NCI-H2029 (cell line): ENCODE measurements around the gene ERBB4.

ENCODE experiments used
- DNase-seq: peaks from one replicate; lab custom pipeline; 2025; lab: John Stamatoyannopoulos, UW

Gene ERBB4

DNA sequence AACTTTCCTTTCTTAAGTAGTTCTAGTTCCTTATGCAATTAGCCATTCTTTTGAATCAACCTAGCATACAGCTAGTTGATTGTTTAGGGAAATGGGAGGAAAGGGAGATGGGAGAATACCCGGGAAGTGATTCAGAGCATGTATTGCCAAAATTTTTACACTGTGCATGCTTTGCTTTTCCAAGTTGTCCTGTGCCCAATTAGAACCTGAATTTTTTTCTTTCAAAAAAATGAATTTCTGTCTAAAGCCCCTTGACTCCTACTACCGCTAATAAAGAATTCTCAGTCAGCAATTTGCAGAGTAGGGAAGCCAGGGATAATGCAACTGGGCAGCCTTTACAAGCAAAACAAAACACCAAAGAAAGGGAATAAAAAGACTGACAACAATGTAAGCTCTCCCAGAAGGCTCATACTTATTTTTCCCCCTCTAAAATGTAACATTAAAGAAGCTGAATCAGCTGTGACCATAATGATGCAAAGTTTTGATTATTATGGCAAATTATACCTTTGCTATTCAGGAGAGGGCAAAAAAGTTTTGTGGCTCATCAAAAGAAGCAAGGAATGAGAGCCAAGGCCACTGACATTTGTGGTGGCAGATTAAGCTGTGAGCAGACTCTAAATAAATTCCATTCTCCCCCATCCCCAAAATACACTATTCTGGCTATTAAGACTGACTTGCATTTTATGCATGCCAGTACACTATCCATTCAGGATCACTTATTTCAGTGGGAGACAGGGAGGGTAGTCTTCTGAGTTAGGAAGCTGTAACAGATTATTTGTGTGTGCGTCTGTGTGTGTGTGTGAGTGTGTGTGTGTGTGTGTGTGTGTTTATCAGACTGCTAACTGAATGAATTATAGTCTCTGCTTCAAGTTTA, 174.3 kb downstream of the ERBB4 start:
- no peak for DNase-seq

DNA sequence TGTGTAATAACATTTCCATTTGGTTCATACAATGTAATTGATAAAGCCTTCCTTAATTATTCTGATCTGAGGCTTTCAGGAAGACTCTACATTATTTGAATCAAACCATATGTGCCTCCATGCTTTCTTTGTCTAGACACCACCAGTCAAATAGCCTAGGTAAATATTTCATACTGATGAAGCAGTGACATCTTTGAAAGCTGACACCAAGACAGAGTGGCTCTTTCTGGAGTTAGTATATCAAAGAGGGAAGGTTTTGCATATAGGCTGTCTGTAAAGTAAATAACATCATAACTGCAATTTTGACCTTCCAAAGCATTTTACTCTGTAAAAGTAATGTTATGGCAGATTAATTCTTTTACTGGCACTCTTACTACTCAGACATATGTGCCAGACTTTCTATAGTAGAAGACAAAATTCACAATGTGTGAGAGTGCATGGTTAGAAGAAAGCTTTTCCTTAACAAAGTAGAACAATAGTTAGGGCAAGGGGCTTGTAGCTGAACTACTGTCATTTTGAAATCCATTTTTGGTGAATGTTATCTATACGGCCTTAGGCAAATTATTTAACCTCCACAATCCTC, 177.3 kb downstream of the ERBB4 start:
- DNase-seq = no peak

DNA sequence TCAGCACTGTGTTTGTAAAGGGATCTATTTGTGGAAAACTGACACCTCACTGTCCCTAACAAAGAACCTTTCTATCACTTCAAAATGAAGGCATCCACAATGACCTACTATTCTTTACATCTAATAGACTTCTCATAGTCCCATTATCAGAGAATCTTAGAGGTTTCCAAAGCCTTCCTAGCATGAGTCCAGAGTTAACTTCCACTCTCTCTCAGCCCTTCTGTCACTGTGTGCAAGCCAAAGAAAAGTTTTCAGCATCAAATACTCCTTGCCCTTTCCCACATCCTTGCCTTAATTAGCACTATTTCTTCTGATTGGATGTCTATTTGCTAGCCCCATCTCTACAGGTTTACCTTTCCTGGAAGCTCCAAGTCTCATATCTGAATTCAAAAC, 178.5 kb downstream of the ERBB4 start:
- DNase-seq = no peak

DNA sequence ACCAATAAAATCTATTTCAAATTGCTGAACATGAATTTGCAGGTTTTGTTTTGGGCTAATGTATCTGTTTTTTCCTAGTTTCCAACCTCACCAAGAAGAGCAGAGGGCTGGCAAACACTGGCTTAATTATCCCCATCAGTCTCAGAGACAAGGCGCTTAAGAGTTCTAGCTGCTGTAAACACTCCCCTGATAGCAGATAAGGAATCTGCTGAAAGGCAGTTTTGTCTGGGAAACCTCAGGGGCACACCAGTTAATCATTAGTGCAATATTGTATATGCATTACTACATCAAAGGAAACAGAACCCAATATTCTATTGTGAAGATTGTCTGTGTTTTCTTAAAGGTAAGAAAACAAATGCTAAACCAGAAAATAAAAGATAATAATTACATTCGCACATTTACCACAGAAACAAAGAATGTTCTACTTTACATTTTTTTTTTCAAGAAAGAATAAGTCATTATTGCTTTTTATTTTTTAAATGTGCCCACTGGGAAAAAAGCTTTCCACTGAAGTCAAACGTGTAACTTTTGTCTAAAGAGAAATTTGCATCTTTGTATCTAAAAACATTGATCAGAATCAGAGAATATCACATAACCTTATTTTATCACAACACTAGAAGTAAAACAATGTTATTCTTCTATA, 179.1 kb downstream of the ERBB4 start:
- DNase-seq = no peak

DNA sequence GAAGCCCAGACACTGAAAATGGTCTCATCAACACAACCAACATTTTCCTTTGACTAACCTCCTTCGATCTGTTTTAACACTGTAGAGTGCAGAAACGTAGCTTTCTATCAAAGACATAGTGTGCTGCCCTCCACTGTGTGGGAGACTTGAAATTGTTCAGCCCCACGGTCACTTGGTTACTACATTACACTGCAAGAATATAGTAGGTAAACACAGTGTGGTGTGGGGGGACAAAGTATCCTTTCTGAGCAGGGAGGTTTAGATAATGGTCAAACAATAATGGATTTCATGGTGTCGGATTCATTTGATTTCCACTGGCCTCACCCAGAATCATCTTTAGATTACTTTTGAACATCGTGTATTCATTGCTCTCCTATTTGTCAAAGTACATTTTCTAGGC, 181.0 kb downstream of the ERBB4 start:
- no peak for DNase-seq

DNA sequence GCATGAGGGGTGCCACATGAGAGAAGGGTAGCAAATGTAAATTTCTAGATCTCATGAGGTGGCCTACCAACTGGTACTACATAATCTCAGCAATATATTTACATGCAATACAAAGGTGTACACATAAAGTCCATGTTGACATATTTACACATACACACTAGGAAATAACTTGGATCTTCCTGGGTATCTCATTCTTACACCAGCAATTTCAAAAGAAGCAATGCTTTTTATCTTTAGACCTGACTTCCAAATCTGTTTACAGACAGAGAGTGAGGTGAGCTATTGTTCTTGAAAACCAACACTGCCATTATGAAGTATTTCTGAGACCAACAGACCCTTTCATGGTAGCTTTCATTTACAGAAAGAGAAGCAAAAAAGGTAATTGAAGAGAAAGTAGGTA, 184.2 kb downstream of the ERBB4 start:
- DNase-seq = no peak

DNA sequence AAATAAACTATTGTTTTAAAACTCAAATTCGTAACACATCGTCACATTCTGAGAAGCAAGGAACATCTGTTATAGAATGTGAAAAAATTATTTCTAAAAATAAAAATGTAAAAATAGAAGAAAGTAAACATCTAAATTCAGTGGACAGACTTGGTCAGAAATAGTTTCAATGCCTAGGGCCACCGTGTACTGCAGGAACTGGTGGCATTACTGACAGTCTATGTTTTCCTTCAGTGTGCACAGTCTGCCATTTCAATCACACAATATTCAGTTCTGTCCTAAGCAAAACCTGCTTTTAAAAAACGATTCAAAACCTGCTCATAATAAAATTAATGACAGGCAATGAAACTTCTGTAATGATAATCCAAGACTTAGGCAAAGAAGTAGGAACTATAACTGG, 190.1 kb downstream of the ERBB4 start:
- DNase-seq = no peak

DNA sequence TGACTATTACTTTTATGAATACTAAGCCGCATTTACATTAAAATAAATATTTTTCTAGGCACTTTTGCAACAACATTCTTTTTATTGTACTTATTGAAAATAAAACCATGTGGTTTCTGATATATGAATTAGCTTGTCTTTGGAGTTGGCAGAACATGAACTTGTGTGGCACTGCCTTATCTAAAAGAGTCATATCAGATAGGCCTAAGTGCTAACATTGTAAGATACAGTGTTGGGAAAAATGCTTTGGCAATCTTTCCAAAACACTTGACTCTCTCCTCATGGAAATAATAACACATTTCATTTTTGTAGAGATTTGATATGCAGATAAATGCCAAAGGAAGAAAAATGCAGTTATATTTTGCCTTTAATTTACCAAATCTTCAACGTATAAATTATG, 191.7 kb downstream of the ERBB4 start:
- no peak for DNase-seq

DNA sequence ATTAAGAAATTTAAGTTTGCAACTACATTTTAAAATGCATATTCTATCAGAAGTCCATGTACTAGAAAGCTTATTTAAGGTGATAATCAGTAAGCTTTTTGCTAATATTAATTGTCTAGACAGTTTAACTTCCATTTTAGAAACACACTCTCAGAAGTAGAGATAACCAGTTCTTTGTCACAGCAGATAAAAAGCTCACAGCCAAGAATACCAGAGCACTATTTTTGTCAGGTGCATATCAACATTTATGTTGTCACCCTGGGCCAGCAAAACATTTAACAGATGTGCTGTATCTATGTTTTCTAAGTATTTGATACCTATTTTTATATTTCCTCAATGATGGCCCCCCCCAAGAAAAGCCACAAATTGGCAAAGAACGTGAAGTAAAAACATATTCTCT, 192.6 kb downstream of the ERBB4 start:
- DNase-seq = no peak

DNA sequence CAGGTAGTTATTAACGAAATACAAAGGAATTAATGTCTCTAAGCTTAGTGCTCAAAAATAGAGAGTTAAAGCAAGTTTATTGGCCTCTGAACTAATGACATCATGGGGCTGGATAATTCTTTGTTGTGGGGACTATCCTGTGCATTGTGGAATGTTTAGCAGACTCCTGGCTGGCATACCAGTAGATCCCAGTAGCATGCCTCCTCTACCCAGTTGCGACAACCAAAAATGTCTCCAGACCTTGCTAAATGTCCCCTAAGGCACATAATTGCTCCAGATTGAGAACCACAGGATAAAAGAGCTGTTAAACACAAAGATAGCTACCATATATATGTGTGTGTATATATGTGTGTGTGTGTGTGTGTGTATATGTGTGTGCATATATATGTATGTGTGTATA, 194.5 kb downstream of the ERBB4 start:
- DNase-seq = no peak

DNA sequence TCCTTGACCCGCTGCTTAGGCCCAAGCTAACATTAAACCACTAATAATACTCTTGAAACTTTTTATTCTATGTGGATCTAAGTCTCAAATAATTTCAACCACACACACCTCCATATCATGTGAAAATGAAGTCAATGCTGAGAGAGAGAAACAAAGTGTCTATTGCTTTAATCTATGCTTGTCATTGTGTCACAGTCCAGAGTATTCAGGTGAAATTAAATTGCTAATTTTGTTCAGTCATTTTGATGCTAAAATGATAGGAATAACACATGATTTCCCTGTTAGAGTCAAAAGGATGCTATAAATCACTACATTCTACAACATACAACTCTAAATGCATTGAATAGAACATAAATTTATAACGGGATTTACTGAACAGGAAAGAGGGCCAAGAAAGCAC, 195.4 kb downstream of the ERBB4 start:
- DNase-seq = no peak

DNA sequence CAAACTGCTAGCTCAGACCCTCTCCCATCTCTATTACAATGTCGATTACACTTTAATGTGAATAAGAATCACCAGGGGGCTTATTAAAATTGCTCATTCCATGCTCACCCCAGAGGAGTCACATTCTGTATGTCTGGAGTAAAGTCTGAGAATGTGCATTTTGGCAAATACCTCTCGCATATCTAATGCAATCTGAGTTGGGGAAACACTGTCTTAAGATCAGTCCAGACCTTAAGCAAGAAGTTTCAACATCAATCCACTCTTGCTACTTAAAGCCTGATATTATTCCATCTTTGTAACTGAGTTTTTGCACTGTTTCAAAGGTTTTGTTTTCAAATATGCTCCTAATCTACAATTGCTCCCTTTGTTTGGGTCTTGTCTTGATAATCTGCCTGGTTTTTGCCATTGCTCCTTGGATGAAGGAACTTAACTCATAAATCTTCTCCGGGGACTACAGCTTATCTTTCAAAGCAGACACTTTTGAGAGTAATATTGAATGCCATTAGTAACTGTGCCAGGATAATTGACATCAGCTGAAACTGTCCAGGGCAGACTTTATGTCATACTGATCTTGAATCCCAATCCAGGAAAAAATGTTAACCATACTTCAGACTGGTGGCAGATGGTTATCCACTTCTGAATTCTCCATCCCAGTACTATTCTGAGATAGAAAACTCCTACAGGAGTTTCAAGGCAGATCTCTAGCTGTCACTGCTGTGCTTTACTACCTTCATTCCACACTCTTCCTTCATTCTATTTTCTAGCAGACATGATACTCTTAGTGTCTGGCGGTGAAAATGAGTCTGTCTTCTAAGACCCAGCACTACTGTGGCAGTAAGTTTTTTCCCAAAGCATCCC, 200.9 kb downstream of the ERBB4 start:
- DNase-seq = no peak

DNA sequence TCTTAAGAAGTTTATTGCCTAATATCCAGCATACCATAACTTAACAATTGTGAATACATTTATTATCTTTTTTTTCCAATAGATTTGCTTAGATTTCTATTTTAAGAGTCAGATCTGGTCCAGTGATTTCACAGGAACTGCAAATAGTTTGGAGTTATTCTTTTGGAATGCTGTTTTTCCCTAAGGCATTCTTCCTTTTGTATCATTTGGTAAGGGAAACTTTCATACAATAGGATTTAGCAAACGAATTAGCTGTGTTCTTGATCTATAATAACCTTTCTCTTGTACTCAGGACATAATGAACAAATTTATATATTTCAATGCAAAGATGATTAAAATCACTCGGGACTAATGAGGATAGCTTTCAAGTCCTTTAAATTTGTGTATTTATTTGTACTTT, 201.6 kb downstream of the ERBB4 start:
- DNase-seq = no peak

DNA sequence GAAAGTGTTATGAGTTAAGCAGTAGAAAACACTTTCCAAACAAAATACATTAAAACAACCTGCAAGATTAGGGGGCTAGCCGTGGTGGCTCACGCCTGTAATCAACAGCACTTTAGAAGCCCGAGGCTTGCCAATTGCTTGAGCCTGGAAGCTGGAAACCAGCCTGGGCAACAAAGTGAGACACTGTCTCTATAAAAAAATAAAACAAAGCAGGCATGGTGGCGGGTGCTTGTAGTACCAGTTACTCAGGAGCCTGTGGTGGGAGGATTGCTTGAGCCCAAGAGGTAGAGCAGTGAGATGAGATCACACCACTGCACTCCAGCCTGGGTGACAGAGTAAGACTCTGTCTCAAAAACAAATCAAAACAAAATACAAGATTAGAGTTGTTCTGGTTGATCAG, 208.3 kb downstream of the ERBB4 start:
- DNase-seq = no peak

DNA sequence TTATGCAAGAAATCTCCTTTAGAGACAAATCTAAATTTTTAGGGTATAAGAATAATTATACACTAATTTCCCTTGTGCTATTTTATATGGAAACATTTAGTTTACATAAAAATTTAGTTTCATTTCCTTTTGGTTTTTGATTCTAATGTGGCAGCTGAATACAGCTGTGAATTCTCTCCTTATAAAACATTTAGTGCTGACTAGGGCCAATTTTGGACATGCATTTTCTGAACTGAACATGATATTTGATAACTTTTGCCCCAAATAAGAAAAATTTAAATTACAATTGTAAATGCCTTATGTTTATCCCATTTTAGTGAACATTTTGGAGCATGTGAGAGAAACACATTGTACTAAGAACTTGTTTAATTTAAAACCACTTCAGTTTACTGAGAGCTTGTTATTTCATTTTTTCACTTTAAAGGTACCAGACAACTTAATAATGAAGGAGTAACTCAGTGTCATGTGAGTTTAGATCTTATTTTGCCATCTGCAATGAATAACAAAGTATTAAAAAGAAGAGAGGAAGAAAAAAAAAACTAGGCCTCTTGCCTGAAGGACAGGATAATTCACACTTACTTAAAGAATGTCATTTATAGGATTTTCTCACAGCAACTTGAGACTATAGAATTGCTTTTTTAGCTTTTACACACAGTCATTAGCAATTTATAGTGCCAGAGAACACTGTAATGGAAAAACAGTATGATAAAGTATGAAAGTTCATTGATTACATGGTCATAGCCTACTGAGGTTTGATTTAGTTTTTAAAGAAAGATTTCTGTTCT, 209.7 kb downstream of the ERBB4 start:
- no peak for DNase-seq

DNA sequence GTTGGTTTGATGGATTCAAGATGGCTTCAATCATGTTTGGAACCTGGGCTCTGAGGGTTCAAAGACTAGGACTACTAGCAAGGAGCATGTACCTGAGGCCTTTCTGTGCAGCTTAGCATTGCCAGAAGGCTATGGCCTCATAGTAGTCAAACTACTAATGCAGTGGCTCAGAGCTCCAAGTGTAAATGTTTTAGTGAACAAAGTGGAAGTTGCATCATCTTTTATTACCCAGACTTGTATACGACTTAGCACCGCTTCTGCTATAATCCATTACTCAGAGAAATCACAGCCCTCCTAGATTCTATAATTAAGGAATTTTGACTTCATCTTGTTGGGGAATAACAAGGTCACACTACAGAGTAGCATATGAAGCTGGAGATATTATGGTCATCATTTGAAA, 210.5 kb downstream of the ERBB4 start:
- DNase-seq = no peak

DNA sequence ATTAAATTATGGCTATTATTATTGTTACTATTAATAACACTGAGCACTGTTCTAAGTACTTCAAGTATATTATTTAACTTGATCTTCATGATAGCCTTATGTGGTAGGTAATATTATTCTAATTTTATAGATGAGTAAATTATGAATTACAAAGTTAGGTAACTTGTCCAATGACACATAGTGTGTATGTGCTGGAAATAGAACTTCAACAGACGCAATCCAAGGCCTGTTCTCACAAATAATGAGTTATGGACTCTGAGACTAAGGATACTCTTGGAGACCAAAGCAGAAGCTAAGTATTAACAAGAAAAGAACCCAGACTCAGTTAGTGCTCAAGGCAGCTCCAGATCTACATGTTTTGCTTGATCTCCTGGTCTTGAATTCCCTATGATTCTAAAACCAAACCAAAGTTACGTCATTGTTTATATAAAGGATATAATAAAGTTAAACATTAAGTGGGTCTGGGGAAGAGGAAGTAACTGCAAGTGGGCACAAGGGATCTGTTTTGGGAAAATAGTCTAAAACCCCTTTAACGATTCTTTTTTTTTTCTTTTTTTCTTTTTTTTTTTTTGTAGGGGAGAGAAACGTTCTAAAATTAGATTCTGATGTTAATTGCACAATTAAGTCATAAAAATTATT, 211.3 kb downstream of the ERBB4 start:
- DNase-seq = no peak

DNA sequence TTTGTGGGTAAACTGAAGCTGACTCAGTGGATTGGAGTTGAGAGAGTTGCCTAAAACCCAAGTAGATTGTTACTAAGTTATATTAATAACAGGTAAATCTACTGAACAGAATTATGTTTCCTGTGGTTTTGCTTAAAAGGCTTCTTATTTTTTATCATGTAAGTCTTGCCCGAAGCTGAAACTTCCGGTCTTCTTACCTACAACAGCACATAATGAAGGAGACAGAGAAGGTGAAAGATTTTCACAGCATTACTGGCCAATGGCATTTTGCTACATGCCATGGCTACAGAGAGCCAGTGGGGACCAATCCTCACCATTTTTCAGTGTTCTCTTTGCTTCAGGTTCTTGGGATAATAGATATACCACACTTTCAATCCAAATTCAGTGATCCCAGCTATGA, 220.0 kb downstream of the ERBB4 start:
- no peak for DNase-seq

DNA sequence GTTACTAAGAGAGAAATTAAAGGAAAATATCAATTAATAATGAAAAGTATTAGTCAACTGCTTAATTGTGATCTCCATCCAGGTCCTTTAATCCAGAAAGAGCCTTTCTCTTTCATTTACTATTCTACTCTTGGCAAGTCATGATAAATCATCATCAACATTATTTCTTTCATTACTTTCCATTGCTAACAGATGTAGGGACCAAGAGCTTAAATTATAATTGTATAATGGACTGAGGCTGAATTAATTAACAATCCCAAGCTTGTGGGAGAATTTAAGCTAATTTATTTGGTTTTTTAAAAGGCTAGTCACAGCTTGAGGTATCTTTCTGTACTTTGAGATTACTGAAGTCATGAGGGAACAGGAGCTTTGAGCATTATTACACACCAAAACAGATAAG, 223.9 kb downstream of the ERBB4 start:
- DNase-seq = no peak

DNA sequence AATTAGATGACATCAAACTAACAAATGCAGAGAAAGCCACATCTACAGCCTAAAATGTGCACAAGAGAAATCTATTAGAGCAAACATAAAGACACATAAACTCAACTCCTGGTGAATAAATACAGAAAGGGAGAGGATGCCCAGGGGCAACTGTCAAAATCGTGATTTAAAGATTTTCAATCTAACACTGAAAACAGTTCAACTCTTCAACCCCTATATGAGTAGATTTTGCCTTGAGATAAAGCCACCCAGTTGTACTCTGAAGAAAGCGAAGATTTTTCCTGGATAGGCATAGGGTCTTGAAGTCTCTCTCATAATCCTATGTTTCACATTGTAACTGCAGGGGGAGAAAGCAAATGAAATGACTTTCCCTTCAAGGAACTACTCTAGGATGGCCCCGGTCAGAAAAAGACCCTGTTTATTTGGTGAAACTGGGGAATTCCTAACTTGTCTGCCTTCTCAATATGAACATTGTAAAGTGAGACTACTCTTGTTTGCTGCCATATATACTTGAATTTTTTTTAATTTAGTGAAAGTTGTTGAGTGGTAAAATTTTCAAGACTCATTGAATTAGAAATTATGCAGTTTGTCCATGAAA, 226.7 kb downstream of the ERBB4 start:
- no peak for DNase-seq

DNA sequence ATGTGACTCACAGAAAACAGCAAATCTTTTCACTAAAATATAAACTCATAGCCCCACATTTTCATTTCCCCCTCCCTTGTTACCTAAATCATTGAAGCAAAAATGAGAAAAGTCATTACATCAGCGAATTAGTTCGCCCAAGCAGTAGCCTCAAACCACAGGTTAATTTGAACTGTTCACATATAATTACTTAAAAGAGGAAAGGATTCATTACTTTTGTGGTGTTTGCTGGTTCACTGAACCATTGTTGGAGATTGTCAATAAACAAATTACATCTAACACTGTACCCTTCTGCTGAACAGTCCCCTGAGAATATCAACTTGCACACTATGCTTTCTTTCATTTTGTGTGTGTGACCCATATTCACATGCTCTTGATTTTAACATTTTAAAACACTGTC, 238.7 kb downstream of the ERBB4 start:
- DNase-seq = no peak
